ENCODE results near the gene USP2. TPM values are rescaled to one million over a fixed set of nuclear protein-coding genes. Genes with fewer than 3 reads are reported as not detected.

USP2 gene
- total RNA-seq, 1 experiment from 2014 or later = 5.7 TPM

DNA sequence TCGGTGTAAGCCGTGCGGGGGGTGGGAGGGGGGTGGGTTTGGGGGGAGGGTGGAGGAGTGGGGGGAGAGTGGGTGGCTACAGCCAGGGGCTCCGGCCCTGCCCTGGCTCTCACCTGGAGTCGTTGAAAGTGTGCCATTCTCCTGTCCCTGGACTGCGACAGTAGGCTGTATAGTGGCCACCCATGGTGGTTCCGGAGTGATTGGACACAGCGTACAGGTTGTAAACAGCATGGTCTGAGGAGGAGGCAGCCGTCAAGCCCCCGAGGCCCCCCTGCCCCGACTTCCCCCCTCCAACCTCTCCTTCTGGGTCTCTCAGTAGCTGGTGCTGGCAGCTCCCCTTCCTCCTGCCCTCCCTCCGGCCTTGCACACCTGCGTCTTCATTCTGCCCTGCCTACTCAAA lies 24.4 kb downstream of the USP2 start:
- Mint-ChIP-seq H3K4me1 (peaks cover 38 to 40% of the 10 kb centered on the region in 2 experiments), H3K27me3 (ENCODE audit: low read depth) (peaks cover 50% of the 10 kb centered on the region), H3K4me3 (peak overlapping the region; percentile 18 to 47; a peak in 3 of 5 replicates), H3K36me3 (ENCODE audit: insufficient read depth in 1 of 3, low read depth in 3 of 3) (peaks cover 13 to 27% (median 24%) of the 10 kb centered on the region in 3 experiments; a peak in 6 of 7 replicates), H3K9me3 (no peaks in the 10 kb centered on the region), H3K27ac (no peak overlapping the region)
- no peak overlapping the region for H3T11ph ChIP-seq (ENCODE audit: low read length)
- no peak overlapping the region for H3K9ac ChIP-seq (ENCODE audit: extremely low read depth, insufficient read length, low read length)
- peaks cover 4% of the 10 kb centered on the region for H4K20me1 ChIP-seq (ENCODE audit: control insufficient read depth, insufficient read depth, insufficient read length)
- no CpG with 5 or more reads among the region's 13 CpGs for WGBS (ENCODE audit: extremely low coverage, insufficient read length, low lambda C conversion rate)
- no peaks in the 10 kb centered on the region for H3K27me3 ChIP-seq (ENCODE audit: insufficient read depth, low read length)
- no peak overlapping the region for H4K5ac ChIP-seq (ENCODE audit: insufficient read length, low read depth, low read length)
- no peak for DNase-seq
- no peaks in the 10 kb centered on the region for H3K79me1 ChIP-seq (ENCODE audit: insufficient read depth, low read depth, low read length, poor library complexity, severe bottlenecking)
- no peaks in the 10 kb centered on the region for H3K9me3 ChIP-seq (ENCODE audit: control insufficient read depth, low read depth, low read length)
- H3K4me1 ChIP-seq (ENCODE audit: insufficient read depth, low read length) = peaks cover 7% of the 10 kb centered on the region
- no peak overlapping the region for H4K8ac ChIP-seq (replicated peaks; ENCODE audit: insufficient read length, low read depth, low read length)
- no peak overlapping the region for H2BK20ac ChIP-seq (ENCODE audit: low read depth, low read length, poor library complexity, severe bottlenecking)
- H2BK15ac ChIP-seq (ENCODE audit: low read depth, low read length) = no peak overlapping the region
- TF ChIP-seq CTCF (conservative IDR thresholded peaks at IDR 0.05) = no peak
- H3K4ac ChIP-seq (ENCODE audit: low read depth, low read length) = no peak overlapping the region
- no peak overlapping the region for H3K56ac ChIP-seq (ENCODE audit: insufficient read length, low read depth, low read length)
- H3K23ac ChIP-seq (ENCODE audit: insufficient read length, low read depth, low read length) = no peak overlapping the region
- no peak overlapping the region for H2BK12ac ChIP-seq (ENCODE audit: insufficient read length, low read depth, low read length)
- no peak overlapping the region for H2BK5ac ChIP-seq (ENCODE audit: insufficient read length, low read length)
- H3K18ac ChIP-seq (ENCODE audit: insufficient read length, low read depth, low read length) = no peak overlapping the region
- H3K4me2 ChIP-seq (ENCODE audit: insufficient read depth, insufficient read length, low read length) = peak overlapping the region; percentile 65
- no peak overlapping the region for H2AFZ ChIP-seq (ENCODE audit: low read length)
- H3K27ac ChIP-seq (ENCODE audit: insufficient read length, low read depth, low read length) = no peak overlapping the region
- peaks cover 6% of the 10 kb centered on the region for H3K23me2 ChIP-seq (ENCODE audit: insufficient read length, low read depth, low read length, poor library complexity, severe bottlenecking)
- no peaks in the 10 kb centered on the region for H3K79me2 ChIP-seq (ENCODE audit: insufficient read depth, low read length)
- H3K14ac ChIP-seq (ENCODE audit: insufficient read depth, low read length) = no peak overlapping the region
- H4K91ac ChIP-seq (ENCODE audit: insufficient read length, low read depth, low read length) = no peak overlapping the region
- H2BK120ac ChIP-seq (ENCODE audit: low read depth, low read length, poor library complexity, severe bottlenecking) = no peak overlapping the region
- H2AK5ac ChIP-seq (ENCODE audit: insufficient read length, low read length) = no peak overlapping the region
